Esophagus muscularis mucosa (tissue), 4 donors: ENCODE data around the gene BCL7A. TPM values are rescaled to one million over a fixed set of nuclear protein-coding genes. Genes with fewer than 3 reads are reported as not detected.

Source experiments
- DNase-seq: peaks from one replicate; pipeline ENCODE4 v3.0.0-alpha.2; 2017; ENCODE audit errors: extremely low spot score
- H3K27ac ChIP-seq, 4 donors: fragments of 200-600 bp; sonication (generic); replicated peaks in 1 of 4; 1 replicate in 3 of 4; 2 replicates in 1 of 4; pipeline ENCODE4 v1.5.1; 2016 to 2019; ENCODE audit warnings: mild to moderate bottlenecking in 1 of 4
- H3K27me3 ChIP-seq, 4 donors: fragments of 200-600 bp; sonication (generic); one replicate each; pipeline versions ENCODE4 v1.5.1 to v1.6.0; 2016 to 2019
- H3K36me3 ChIP-seq, 4 donors: fragments of 200-600 bp; sonication (generic); one replicate each; pipeline ENCODE4 v1.5.1; 2016 to 2019
- H3K4me1 ChIP-seq, 4 donors: fragments of 200-600 bp; sonication (generic); one replicate each; pipeline ENCODE4 v1.5.1; 2016 to 2019
- H3K4me3 ChIP-seq, 4 donors: fragments of 200-600 bp; sonication (generic); 1 replicate in 2 of 4; 2 replicates in 2 of 4; pipeline ENCODE4 v1.5.1; 2016 to 2019; ENCODE audit warnings: mild to moderate bottlenecking in 4 of 4, moderate library complexity in 1 of 4
- H3K9me3 ChIP-seq, 4 donors: fragments of 200-600 bp; sonication (generic); 1 replicate in 3 of 4; 2 replicates in 1 of 4; pipeline ENCODE4 v1.5.1; 2016 to 2019
- EP300 ChIP-seq: sonication (generic); formaldehyde crosslinking; IDR thresholded peaks from one replicate; pipeline ENCODE4 v1.6.1; 2017; ENCODE audit warnings: antibody characterized with exemption
- POLR2A ChIP-seq: fragments of 450-650 bp; IDR thresholded peaks from one replicate; pipeline ENCODE4 v1.6.1; 2017; ENCODE audit warnings: antibody characterized with exemption, moderate library complexity, mild to moderate bottlenecking, low read depth
- POLR2AphosphoS5 ChIP-seq, 2 donors: sonication (generic); formaldehyde crosslinking; IDR thresholded peaks; one replicate each; pipeline ENCODE4 v1.6.1; 2017; ENCODE audit warnings: antibody characterized with exemption in 2 of 2
- WGBS: methylation state at CpG from one replicate; pipeline ENCODE4 v1.1.5; 2018; 5-methylcytosine and 5-hydroxymethylcytosine counted together
- intact Hi-C: fragments of 100-400 bp; cut with DNase I; formaldehyde crosslinking; loops from one replicate; pipeline ENCODE4 v1.15.1; 2023
- total RNA-seq, 4 donors: library from RNA; depleted of rRNA; stranded (reverse); fragments of >200 nt; gene quantifications; one replicate each; pipeline versions ENCODE4 v1.1.0 to v1.2.1, GENCODE V29; 2016
- TF ChIP-seq, protein P1 (sequence below), 3 experiments: fragments of 200-600 bp in 2 of 3; fragments of 450-650 bp in 1 of 3; sonication (generic) in 2 of 3; IDR thresholded peaks; one replicate each; pipeline ENCODE4 v1.5.1; 2017 to 2019; ENCODE audit warnings: antibody characterized with exemption in 3 of 3, mild to moderate bottlenecking in 2 of 3, moderate library complexity in 1 of 3

Gene BCL7A
- total RNA-seq, 4 donors from 2014 or later: 2.9 to 10.1 (median 6.3) TPM

- DNase-seq: no peak
- peak overlapping the region in 3 of 4 donors; percentile 16 to 39 (median 17) for H3K27ac ChIP-seq
- H3K4me1 ChIP-seq: peaks cover 44 to 86% (median 79%) of the 10 kb centered on the region in 4 donors
Observed at GRCh38 chr12:122107261-122107660, 85.6 kb downstream of the BCL7A start.

DNA sequence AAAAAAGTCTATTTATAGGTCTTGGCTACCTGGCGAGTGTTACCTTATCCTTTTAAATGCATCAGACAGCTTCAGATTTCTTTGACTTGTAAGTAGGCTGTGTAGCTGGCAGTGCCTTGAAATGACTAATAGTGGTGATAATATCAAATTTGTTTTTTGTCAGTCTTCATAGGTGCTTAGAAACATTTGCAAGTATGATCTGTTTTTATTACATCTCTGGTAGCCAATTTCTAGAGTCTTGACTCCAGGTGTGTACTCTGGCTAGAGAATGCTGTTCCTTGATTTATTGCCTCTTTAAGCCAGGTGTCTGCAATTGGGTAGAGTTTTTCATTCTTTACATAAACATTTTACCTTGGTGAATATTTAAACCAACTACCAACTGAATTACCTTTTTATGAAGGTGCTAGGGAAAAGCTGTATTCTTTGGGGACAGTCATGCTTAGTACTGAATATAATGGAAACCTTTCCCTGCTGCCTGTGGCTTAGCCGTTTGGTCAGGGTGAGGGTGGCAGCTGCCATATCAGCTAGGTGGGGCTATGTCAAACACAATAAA, 89.5 kb downstream of the BCL7A start:
- 56% methylated on average over 2 of the region's 2 CpGs for WGBS
- Histone ChIP-seq H3K4me1 (peaks cover 37 to 76% (median 66%) of the 10 kb centered on the region in 4 donors), H3K9me3 (no peaks in the 10 kb centered on the region), H3K36me3 (peaks cover 0 to 6% (median 0%) of the 10 kb centered on the region in 4 donors), H3K27ac (no peak overlapping the region), H3K4me3 (no peak overlapping the region), H3K27me3 (no peaks in the 10 kb centered on the region)
- TF ChIP-seq POLR2AphosphoS5 (IDR thresholded peaks at IDR 0.05): no peak
- no peak for TF ChIP-seq EP300
- TF ChIP-seq, protein P1, sequence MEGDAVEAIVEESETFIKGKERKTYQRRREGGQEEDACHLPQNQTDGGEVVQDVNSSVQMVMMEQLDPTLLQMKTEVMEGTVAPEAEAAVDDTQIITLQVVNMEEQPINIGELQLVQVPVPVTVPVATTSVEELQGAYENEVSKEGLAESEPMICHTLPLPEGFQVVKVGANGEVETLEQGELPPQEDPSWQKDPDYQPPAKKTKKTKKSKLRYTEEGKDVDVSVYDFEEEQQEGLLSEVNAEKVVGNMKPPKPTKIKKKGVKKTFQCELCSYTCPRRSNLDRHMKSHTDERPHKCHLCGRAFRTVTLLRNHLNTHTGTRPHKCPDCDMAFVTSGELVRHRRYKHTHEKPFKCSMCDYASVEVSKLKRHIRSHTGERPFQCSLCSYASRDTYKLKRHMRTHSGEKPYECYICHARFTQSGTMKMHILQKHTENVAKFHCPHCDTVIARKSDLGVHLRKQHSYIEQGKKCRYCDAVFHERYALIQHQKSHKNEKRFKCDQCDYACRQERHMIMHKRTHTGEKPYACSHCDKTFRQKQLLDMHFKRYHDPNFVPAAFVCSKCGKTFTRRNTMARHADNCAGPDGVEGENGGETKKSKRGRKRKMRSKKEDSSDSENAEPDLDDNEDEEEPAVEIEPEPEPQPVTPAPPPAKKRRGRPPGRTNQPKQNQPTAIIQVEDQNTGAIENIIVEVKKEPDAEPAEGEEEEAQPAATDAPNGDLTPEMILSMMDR (IDR thresholded peaks at IDR 0.05): no peak
- TF ChIP-seq POLR2A: no peak
- intact Hi-C loops: no loop called here
- no peak for DNase-seq

More at GRCh38 chr12:122107261-122107660, 85.6 kb downstream of the BCL7A start:
- H3K27me3 ChIP-seq: no peaks in the 10 kb centered on the region
- H3K4me3 ChIP-seq: no peak overlapping the region
- TF ChIP-seq POLR2AphosphoS5 (IDR thresholded peaks at IDR 0.05) (no peak), POLR2A (no peak), EP300 (no peak)
- TF ChIP-seq, protein P1 (IDR thresholded peaks at IDR 0.05): no peak
- intact Hi-C loops: no loop called here
- 61% methylated on average over 6 of the region's 6 CpGs for WGBS
- H3K36me3 ChIP-seq: no peaks in the 10 kb centered on the region
- no peaks in the 10 kb centered on the region for H3K9me3 ChIP-seq

Other genes with a start within 250 kb of the BCL7A start
- 10 to 100 TPM in 3 of 4 donors, 1 to 10 TPM in 1; 7.0 to 23.2 (median 15.9) TPM for gene RHOF, start 228.2 kb upstream of the BCL7A start, total RNA-seq
- gene SETD1B, start 217.9 kb upstream of the BCL7A start, total RNA-seq: 10 to 100 TPM in 3 of 4 donors, 1 to 10 TPM in 1; 9.4 to 27.1 (median 19.9) TPM
- 1 to 10 TPM in 2 of 4 donors, under 1 TPM in 2; 0.65 to 3.3 (median 1.3) TPM for gene HPD, start 163.0 kb upstream of the BCL7A start, total RNA-seq
- gene PSMD9, start 133.1 kb upstream of the BCL7A start, total RNA-seq: 10 to 100 TPM; 22.4 to 63.7 (median 44.4) TPM
- gene CFAP251, start 103.3 kb upstream of the BCL7A start, total RNA-seq: 1 to 10 TPM in 1 of 4 donors, under 1 TPM in 3; 0.66 to 1.9 (median 0.87) TPM
- 10 to 100 TPM; 33.8 to 82.2 (median 50.9) TPM for gene MLXIP, start 56.9 kb downstream of the BCL7A start, total RNA-seq
- gene IL31, start 152.3 kb downstream of the BCL7A start, total RNA-seq: not detected
- gene LRRC43, start 161.2 kb downstream of the BCL7A start, total RNA-seq: 1 to 10 TPM in 2 of 4 donors, under 1 TPM in 1, not detected in 1; 0.99 to 2.5 (median 1.3) TPM
- not detected for gene B3GNT4, start 181.8 kb downstream of the BCL7A start, total RNA-seq
- gene DIABLO, start 204.2 kb downstream of the BCL7A start, total RNA-seq: 10 to 100 TPM; 30.8 to 43.6 (median 39.3) TPM
- gene VPS33A, start 244.6 kb downstream of the BCL7A start, total RNA-seq: 10 to 100 TPM; 12.5 to 15.7 (median 14.7) TPM